HUES6 (cell line): ENCODE data around the gene IFI27.

Source experiments
- H3K27ac ChIP-seq: 2 replicates; pipeline ENCODE4 v1.7.0; 2013; ENCODE audit warnings: low read depth, mild to moderate bottlenecking, low read length, inconsistent platforms
- H3K27me3 ChIP-seq: 2 replicates; pipeline ENCODE4 v1.6.1; 2013; ENCODE audit warnings: low read length; ENCODE audit not compliant: control insufficient read depth, insufficient read depth
- H3K36me3 ChIP-seq: 2 replicates; pipeline ENCODE4 v1.6.1; 2013; ENCODE audit warnings: low read length; ENCODE audit not compliant: control insufficient read depth, insufficient read depth
- H3K4me1 ChIP-seq: 2 replicates; pipeline ENCODE4 v1.6.1; 2013; ENCODE audit warnings: low read length; ENCODE audit not compliant: control insufficient read depth, insufficient read depth
- H3K4me3 ChIP-seq: 2 replicates; pipeline ENCODE4 v1.5.1; 2013; ENCODE audit warnings: low read depth, low read length
- H3K9ac ChIP-seq: one replicate; pipeline ENCODE4 v1.6.1; 2013; ENCODE audit warnings: mild to moderate bottlenecking, low read length
- H3K9me3 ChIP-seq: 2 replicates; pipeline ENCODE4 v1.6.1; 2013; ENCODE audit warnings: low read depth, low read length; ENCODE audit not compliant: control insufficient read depth, insufficient read depth

IFI27 gene

DNA sequence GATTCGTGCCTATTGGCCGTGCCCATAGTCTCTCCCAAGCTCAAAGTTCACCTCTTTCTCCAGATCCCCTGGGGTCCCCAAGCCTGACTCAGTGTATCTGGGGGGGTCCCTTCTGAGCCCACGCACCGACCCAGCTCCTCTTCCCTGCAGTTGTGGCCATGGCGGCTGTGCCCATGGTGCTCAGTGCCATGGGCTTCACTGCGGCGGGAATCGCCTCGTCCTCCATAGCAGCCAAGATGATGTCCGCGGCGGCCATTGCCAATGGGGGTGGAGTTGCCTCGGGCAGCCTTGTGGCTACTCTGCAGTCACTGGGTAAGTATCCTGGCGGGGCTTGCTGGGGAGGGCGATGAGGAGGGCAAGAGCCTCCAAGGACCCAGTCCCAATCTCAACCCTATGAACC, 5.1 kb downstream of the IFI27 start:
- H3K36me3 ChIP-seq, result no peaks in the 10 kb centered on the region
- no peak overlapping the region for H3K27ac ChIP-seq
- peaks cover 5% of the 10 kb centered on the region; the same call in 1 of the 2 replicates for H3K9me3 ChIP-seq
- 0 out of 2 replicates have a peak, but pooled peaks cover 4% of the 10 kb centered on the region for H3K27me3 ChIP-seq
- H3K4me3 ChIP-seq, result no peak overlapping the region
- H3K9ac ChIP-seq, result no peak overlapping the region
- H3K4me1 ChIP-seq, result 0 out of 2 replicates have a peak, but pooled peaks cover 3% of the 10 kb centered on the region

DNA sequence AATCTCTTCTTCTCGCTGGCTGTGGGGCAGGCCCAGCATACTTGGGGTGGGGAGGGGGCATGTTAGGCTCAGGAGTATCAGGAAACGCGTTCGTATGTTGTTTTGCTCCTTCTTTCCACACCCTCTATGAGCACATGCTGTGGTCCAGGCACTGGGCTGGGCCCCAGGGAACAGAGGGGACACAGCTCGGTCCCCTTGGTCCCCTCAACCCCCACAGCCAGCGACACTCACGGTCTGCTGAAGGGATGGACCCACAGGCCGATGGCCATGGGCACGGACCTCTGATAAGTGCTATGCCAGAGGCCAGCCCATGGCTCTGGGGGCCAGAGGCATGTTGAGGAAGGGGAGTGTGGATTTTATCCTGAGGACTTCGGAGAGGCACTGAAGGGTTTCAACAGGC, 6.2 kb downstream of the IFI27 start:
- peaks cover 4% of the 10 kb centered on the region; the same call in 1 of the 2 replicates for H3K27me3 ChIP-seq
- H3K36me3 ChIP-seq, result no peaks in the 10 kb centered on the region
- H3K9ac ChIP-seq, result no peak overlapping the region
- no peak overlapping the region for H3K27ac ChIP-seq
- H3K4me3 ChIP-seq, result no peak overlapping the region
- peaks cover 8% of the 10 kb centered on the region; the same call in 1 of the 2 replicates for H3K9me3 ChIP-seq
- no peaks in the 10 kb centered on the region for H3K4me1 ChIP-seq

DNA sequence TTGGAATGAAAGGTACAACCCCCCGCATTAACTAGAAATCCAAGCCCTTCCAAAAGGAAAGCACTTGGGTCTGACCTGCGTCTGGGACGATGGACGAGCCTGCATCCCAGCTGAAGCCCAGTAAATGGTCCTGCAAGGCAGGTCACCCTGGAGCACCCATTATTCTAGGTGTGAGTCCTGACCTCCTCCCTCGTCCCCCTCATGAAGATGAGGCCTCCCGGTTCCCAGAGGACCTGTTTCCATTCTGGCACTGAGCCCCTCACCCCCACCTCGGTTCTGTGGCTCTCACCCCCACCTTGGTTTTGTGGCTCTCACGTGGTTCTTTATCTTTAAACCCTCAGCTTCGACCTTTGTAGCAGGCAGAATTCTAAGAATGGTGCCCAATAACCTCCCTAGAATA, 7.3 kb downstream of the IFI27 start:
- Histone ChIP-seq H3K9me3 (peaks cover 8% of the 10 kb centered on the region; the same call in 1 of the 2 replicates), H3K4me3 (no peak overlapping the region), H3K4me1 (no peaks in the 10 kb centered on the region), H3K27ac (no peak overlapping the region), H3K27me3 (peaks cover 4% of the 10 kb centered on the region; the same call in 1 of the 2 replicates), H3K36me3 (no peaks in the 10 kb centered on the region), H3K9ac (no peak overlapping the region)

DNA sequence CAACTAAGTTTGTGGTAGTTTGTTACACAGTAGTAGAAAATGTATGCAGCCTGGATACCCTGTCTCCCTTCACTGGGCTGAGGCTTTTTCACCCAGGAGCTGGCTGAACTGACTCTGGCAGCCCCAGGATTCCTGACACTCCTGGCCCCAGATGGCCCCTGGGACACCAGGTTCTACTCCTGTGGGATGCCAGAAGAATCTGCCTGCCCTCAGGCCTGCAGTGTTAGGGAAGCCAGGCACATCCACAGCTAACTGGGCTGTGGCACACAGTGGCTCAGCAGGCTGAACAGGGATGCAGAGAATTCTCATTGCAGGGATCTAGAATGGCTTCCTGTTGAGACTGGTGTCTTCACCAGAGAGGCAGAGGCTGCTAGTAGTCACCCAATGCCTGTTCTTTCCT, 8.5 kb downstream of the IFI27 start:
- H3K9ac ChIP-seq, result no peak overlapping the region
- H3K4me1 ChIP-seq, result no peaks in the 10 kb centered on the region
- H3K36me3 ChIP-seq, result no peaks in the 10 kb centered on the region
- peaks cover 4% of the 10 kb centered on the region; the same call in 1 of the 2 replicates for H3K27me3 ChIP-seq
- H3K4me3 ChIP-seq, result no peak overlapping the region
- H3K27ac ChIP-seq, result no peak overlapping the region
- H3K9me3 ChIP-seq, result peaks cover 8% of the 10 kb centered on the region; the same call in 1 of the 2 replicates

DNA sequence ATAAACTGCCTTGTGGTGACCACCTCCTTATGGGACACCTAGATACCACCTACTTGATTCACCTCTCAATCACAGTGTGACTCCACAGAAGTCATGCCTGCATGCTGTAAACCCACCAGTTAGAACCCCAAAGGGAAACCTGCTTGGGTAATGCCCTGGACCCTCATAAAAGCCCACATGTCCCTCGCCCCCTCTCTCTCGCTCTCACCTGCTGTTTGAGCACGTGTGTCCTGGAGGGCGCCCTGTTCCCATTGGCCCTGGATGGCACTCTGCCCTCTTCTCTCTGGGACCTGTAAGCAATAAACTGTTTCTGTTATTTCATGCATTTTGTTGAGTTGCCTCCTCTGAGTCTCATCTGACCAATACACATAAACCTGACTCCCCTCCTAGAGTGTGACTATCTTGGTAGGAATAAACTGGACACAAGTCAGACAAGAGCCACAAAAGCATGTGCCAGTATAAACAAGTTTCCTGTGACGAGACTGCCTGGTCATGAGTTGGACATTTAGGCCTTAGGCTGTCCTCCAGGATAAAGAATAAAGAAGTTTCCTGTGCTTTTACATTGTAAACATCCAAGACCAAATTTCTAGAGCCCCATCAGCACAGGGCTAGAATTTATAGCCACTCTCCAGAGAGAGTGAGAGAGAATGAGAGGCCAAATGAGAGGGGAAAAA, 10.3 kb downstream of the IFI27 start:
- Histone ChIP-seq H3K36me3 (no peaks in the 10 kb centered on the region), H3K4me1 (no peaks in the 10 kb centered on the region), H3K9ac (no peak overlapping the region), H3K27me3 (peaks cover 4% of the 10 kb centered on the region; the same call in 1 of the 2 replicates), H3K27ac (no peak overlapping the region), H3K4me3 (no peak overlapping the region), H3K9me3 (peaks cover 8% of the 10 kb centered on the region; the same call in 1 of the 2 replicates)

DNA sequence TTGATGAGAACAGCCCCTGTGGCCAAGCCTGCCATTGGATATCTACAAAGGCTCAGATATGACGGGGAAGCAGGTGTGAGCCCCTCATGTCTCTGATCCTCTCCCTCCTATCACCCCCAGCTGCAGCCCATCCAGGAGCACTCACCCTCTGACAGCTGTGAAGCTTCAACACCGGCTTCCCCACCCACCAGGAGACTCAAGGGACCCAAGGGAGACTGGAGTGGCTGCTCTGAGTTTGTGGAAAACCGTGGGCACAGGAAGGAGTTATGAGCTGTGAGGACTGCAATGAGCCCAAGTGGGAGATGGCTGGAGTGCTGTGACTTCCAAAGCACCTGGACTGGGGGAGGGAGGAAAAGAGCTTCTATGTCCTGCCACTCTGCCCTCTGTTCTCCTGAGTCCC, 10.9 kb downstream of the IFI27 start:
- Histone ChIP-seq H3K9ac (no peak overlapping the region), H3K4me1 (no peaks in the 10 kb centered on the region), H3K4me3 (no peak overlapping the region), H3K36me3 (no peaks in the 10 kb centered on the region), H3K27ac (no peak overlapping the region), H3K27me3 (no peaks in the 10 kb centered on the region; the same call in 1 of the 2 replicates), H3K9me3 (peaks cover 8% of the 10 kb centered on the region; the same call in 1 of the 2 replicates)

DNA sequence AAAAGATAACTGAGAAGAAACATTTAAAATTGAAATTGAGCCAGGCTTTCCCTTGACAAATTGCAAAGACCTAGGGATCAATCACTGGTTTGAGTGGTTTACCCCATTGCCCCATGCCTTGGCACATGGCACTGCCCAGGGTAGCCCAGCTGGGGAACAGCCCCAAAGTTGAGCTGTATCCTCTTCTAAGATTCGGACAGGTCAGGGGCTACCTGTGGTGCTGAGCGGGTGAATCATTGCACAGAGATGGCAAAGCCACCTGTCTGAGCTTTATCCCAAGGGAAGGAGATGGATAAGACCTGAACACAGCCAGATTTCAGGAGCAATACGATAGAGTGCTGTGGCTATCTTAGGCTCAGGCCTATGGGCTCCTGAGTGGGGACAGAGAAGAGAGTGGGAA, 11.9 kb downstream of the IFI27 start:
- peaks cover 8% of the 10 kb centered on the region; the same call in 1 of the 2 replicates for H3K9me3 ChIP-seq
- H3K36me3 ChIP-seq, result no peaks in the 10 kb centered on the region
- H3K4me1 ChIP-seq, result no peaks in the 10 kb centered on the region
- H3K9ac ChIP-seq, result no peak overlapping the region
- no peak overlapping the region for H3K27ac ChIP-seq
- no peak overlapping the region for H3K4me3 ChIP-seq
- H3K27me3 ChIP-seq, result no peaks in the 10 kb centered on the region; the same call in 1 of the 2 replicates

DNA sequence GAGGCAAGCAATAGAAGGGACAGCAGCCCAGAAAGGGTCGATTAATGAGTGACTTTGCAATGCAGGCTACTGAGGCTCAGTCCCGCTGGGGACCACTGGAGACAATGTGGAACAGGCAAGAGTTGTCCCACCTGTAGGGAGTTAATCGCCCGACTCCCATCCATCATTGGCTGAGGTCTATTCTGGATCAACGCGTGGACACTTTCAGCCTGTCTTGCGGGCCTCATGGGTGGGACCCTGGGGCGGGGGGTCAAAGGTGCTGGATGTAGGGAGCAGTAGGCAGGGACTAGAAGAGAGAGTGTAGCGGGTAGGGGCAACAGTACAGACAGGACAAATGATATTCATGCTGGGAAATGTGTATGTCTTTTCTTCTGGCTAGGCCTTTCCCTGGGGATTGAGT, 12.8 kb downstream of the IFI27 start:
- Histone ChIP-seq H3K9me3 (peaks cover 8% of the 10 kb centered on the region; the same call in 1 of the 2 replicates), H3K9ac (no peak overlapping the region), H3K27me3 (no peaks in the 10 kb centered on the region; the same call in 1 of the 2 replicates), H3K4me3 (no peak overlapping the region), H3K4me1 (no peaks in the 10 kb centered on the region), H3K27ac (no peak overlapping the region), H3K36me3 (no peaks in the 10 kb centered on the region)

DNA sequence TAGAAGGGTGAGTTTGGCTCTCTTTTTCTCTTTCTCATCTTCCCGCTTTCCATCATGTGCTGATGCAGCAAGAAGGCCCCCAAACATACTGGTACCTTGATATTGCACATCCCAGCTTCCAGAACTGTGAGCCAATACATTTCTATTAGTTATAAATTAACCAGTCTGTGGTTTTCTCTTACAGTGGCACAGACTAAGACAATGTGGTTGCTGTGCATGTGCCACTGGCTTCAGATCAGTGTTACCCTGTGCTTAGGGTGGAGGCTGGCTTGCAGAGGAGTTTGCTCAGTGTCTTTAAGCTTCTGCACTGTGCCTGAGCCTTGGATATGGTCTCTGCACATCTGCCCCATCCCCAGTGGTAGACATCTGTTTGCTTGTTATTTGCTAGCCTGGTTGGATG, 13.3 kb downstream of the IFI27 start:
- peaks cover 8% of the 10 kb centered on the region; the same call in 1 of the 2 replicates for H3K9me3 ChIP-seq
- H3K27ac ChIP-seq, result no peak overlapping the region
- H3K4me3 ChIP-seq, result no peak overlapping the region
- peaks cover 5% of the 10 kb centered on the region; the same call in 1 of the 2 replicates for H3K4me1 ChIP-seq
- no peak overlapping the region for H3K9ac ChIP-seq
- no peaks in the 10 kb centered on the region for H3K36me3 ChIP-seq
- H3K27me3 ChIP-seq, result no peaks in the 10 kb centered on the region; the same call in 1 of the 2 replicates

DNA sequence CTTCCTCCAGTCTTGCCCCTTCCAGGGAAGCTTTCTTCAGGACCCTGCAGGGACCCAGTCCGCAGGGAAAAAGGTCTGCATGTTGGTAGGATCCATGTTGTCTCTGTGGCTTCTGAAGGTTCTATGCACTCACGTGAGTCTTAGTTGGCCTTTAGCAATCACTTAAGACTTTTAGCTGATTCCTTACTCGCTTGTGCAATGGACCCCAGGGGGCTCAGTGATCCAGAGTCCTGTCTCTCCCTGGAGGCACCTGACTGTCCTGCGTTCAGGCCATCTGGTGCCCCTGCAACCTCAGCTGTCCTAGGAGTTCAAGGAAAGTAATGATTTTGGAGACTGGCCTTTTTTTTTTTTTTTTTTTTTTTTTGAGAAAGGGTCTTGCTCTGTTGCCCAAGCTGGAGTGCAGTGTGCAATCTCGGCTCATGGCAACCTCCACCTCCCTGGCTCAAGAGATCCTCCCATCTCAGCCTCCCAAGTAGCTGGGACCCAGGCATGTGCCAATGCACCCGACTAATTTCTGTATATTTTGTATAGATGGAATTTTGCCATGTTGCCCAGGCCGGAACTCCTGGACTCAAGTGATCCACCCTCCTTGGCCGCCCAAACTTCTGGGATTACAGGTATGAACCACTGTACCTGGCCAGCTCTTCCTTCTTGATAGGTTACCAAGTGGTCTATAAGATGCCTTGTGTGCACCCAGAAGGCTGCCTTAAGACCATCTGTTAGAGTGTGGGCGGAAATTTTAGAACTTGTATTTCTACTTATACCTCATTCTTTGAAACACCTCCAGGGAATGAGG, 14.2 kb downstream of the IFI27 start:
- no peaks in the 10 kb centered on the region for H3K36me3 ChIP-seq
- H3K27ac ChIP-seq, result no peak overlapping the region
- H3K27me3 ChIP-seq, result no peaks in the 10 kb centered on the region; the same call in 1 of the 2 replicates
- H3K4me1 ChIP-seq, result peaks cover 5% of the 10 kb centered on the region; the same call in 1 of the 2 replicates
- no peak overlapping the region for H3K9ac ChIP-seq
- H3K9me3 ChIP-seq, result peaks cover 6% of the 10 kb centered on the region; the same call in 1 of the 2 replicates
- no peak overlapping the region for H3K4me3 ChIP-seq
